K562 (cell line): ENCODE results near the gene TARBP1. TPM values are rescaled to one million over a fixed set of nuclear protein-coding genes. Genes with fewer than 3 reads are reported as not detected.

Experiments
- CEBPB ChIP-seq: fragments of 450-650 bp; IDR thresholded peaks from 2 replicates; pipeline ENCODE4 v1.6.1; 2016; ENCODE audit warnings: missing genetic modification characterization, missing compliant biosample characterization
- CREM ChIP-seq: IDR thresholded peaks from 2 replicates; pipeline ENCODE4 v1.6.1; 2014; ENCODE audit warnings: antibody characterized with exemption, low read depth
- HDGF ChIP-seq: fragments of 450-650 bp; IDR thresholded peaks from 2 replicates; pipeline ENCODE4 v1.6.1; 2016
- HMG20B ChIP-seq: fragments of 250-450 bp; sonication (Bioruptor Pico); IDR thresholded peaks from 2 replicates; pipeline ENCODE4 v1.5.0; 2021; ENCODE audit warnings: mild to moderate bottlenecking
- SMARCA5 ChIP-seq: fragments of 450-650 bp; IDR thresholded peaks from 2 replicates; pipeline ENCODE4 v1.6.1; 2016
- ZNF347 ChIP-seq: fragments of 450-650 bp; formaldehyde crosslinking; IDR thresholded peaks from 2 replicates; pipeline ENCODE4 v1.4.0; 2020; ENCODE audit warnings: low read depth, mild to moderate bottlenecking, moderate library complexity
- ZNF354B ChIP-seq: fragments of 250-450 bp; sonication (Bioruptor Pico); IDR thresholded peaks from 2 replicates; pipeline ENCODE4 v1.4.0; 2020
- ZNF75A ChIP-seq: fragments of 450-650 bp; formaldehyde crosslinking; IDR thresholded peaks from 2 replicates; pipeline ENCODE4 v1.4.0; 2020; ENCODE audit warnings: mild to moderate bottlenecking
- polyA plus RNA-seq, 8 experiments: library from polyadenylated mRNA; depleted of rRNA in 4 of 8; stranded (reverse) in 5 of 8; unstranded in 3 of 8; fragments of >200 nt; fragmentation: Nextera tagmentation in 2 of 8; fragmentation: Illumina TruSeq in 1 of 8; extraction: Ambion mirVana in 2 of 8; extraction: Trizol in 1 of 8; gene quantifications; 2 replicates each; pipeline versions ENCODE4 v1.2.1 to v1.2.3, GENCODE V29; 2011 to 2014; ENCODE audit warnings: inconsistent platforms in 1 of 8, missing spikeins in 1 of 8
- total RNA-seq, 7 experiments: library from RNA; depleted of rRNA in 6 of 7; stranded (reverse); fragments of >200 nt in 6 of 7; fragmentation: Illumina TruSeq in 2 of 7; extraction: Trizol in 2 of 7; gene quantifications; 2 replicates each; pipeline versions ENCODE4 v1.2.1 to v1.2.3, GENCODE V29; 2011 to 2021; ENCODE audit warnings: low replicate concordance in 1 of 7
- TF ChIP-seq, protein P1 (sequence below): fragments of 450-650 bp; IDR thresholded peaks from 2 replicates; pipeline ENCODE4 v1.7.0; 2016; ENCODE audit warnings: borderline replicate concordance
- TF ChIP-seq, protein P2 (sequence below): fragments of 150-350 bp; conservative IDR thresholded peaks from 2 replicates; pipeline ENCODE4 v1.6.1; 2014; ENCODE audit warnings: low read length
- TF ChIP-seq, protein P3 (sequence below): fragments of 250-450 bp; sonication (Bioruptor Pico); IDR thresholded peaks from 2 replicates; pipeline ENCODE4 v1.8.0; 2021; ENCODE audit warnings: borderline replicate concordance, mild to moderate bottlenecking, moderate library complexity; ENCODE audit not compliant: poor library complexity, severe bottlenecking
- TF ChIP-seq, protein P4 (sequence below): sonication (generic); formaldehyde crosslinking; IDR thresholded peaks from 2 replicates; pipeline ENCODE4 v1.8.0; 2023; ENCODE audit warnings: mild to moderate bottlenecking, missing genetic modification reagents
- TF ChIP-seq, protein P5 (sequence below): fragments of 450-650 bp; formaldehyde crosslinking; IDR thresholded peaks from 2 replicates; pipeline ENCODE4 v1.4.0; 2022; ENCODE audit warnings: missing genetic modification characterization
- TF ChIP-seq, protein P6 (sequence below): fragments of 200-800 bp; sonication (Bioruptor generic); IDR thresholded peaks from 2 replicates; pipeline ENCODE4 v1.6.1; 2017; ENCODE audit warnings: missing genetic modification characterization, missing compliant biosample characterization

Gene TARBP1
- total and polyA plus RNA-seq, 9 of the 15 experiments (the other 6 are each of a cell fraction or from before 2014, with no cell fraction given): 8.8 to 48.0 (median 22.9) TPM

DNA sequence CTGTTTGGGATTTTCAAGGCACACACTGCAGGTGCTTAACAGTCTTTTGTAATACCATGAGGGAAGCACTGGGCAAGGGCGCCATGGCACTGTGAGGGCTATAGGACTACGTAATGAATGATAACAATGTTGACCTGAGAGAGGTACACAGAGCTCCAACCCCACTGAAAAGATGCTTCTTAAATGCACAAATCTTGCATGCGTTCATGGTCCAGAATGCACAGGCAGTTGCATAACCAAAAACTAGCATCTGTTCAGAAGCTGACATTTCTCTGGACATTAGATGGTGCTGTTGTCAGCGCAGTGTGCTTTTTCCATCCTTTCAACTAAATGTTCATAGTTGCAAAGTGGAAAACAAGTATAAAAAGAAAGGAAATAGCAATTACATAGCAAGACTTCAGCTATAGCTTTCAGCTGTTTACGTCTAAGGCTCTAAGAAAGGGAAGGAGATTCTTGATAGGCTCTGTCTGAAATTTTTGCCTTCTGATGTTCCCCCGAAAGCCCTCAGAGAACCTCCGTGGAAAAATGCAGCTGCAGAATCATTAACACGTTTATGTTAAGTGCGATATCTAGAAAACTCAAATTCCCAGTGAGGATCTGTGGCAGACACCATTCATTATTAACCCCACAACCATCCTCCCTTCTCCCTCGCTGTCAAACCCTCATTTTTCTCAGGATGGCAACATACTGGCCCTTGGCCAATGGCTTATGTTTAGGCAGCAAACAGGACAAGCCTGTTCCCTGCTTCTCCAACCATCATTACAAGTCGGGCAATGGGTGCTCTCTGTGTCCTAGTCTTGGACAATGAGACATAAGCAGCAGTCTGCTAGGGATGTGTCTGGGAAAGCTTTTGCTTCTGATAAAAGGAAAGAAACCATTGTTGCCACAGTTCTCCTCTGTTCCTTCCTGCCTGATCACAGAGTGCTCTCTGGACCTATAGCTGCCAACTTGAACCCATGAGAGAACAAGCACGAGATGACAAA lies 8.2 kb upstream of the TARBP1 start (continued):
- TF ChIP-seq, protein P1, sequence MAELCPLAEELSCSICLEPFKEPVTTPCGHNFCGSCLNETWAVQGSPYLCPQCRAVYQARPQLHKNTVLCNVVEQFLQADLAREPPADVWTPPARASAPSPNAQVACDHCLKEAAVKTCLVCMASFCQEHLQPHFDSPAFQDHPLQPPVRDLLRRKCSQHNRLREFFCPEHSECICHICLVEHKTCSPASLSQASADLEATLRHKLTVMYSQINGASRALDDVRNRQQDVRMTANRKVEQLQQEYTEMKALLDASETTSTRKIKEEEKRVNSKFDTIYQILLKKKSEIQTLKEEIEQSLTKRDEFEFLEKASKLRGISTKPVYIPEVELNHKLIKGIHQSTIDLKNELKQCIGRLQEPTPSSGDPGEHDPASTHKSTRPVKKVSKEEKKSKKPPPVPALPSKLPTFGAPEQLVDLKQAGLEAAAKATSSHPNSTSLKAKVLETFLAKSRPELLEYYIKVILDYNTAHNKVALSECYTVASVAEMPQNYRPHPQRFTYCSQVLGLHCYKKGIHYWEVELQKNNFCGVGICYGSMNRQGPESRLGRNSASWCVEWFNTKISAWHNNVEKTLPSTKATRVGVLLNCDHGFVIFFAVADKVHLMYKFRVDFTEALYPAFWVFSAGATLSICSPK: no peak
- TF ChIP-seq SMARCA5 (no peak), HDGF (no peak), ZNF354B (CRISPR knock-in tag) (no peak), CREM (no peak), HMG20B (no peak), ZNF347 (CRISPR knock-in tag) (no peak), CEBPB (peak; percentile 96), ZNF75A (no peak)
- TF ChIP-seq, protein P2, sequence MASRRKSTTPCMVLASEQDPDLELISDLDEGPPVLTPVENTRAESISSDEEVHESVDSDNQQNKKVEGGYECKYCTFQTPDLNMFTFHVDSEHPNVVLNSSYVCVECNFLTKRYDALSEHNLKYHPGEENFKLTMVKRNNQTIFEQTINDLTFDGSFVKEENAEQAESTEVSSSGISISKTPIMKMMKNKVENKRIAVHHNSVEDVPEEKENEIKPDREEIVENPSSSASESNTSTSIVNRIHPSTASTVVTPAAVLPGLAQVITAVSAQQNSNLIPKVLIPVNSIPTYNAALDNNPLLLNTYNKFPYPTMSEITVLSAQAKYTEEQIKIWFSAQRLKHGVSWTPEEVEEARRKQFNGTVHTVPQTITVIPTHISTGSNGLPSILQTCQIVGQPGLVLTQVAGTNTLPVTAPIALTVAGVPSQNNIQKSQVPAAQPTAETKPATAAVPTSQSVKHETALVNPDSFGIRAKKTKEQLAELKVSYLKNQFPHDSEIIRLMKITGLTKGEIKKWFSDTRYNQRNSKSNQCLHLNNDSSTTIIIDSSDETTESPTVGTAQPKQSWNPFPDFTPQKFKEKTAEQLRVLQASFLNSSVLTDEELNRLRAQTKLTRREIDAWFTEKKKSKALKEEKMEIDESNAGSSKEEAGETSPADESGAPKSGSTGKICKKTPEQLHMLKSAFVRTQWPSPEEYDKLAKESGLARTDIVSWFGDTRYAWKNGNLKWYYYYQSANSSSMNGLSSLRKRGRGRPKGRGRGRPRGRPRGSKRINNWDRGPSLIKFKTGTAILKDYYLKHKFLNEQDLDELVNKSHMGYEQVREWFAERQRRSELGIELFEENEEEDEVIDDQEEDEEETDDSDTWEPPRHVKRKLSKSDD: no peak
- TF ChIP-seq, protein P3, sequence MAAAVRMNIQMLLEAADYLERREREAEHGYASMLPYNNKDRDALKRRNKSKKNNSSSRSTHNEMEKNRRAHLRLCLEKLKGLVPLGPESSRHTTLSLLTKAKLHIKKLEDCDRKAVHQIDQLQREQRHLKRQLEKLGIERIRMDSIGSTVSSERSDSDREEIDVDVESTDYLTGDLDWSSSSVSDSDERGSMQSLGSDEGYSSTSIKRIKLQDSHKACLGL: no peak
- TF ChIP-seq, protein P4, sequence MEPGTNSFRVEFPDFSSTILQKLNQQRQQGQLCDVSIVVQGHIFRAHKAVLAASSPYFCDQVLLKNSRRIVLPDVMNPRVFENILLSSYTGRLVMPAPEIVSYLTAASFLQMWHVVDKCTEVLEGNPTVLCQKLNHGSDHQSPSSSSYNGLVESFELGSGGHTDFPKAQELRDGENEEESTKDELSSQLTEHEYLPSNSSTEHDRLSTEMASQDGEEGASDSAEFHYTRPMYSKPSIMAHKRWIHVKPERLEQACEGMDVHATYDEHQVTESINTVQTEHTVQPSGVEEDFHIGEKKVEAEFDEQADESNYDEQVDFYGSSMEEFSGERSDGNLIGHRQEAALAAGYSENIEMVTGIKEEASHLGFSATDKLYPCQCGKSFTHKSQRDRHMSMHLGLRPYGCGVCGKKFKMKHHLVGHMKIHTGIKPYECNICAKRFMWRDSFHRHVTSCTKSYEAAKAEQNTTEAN (CRISPR knock-in tag): no peak
- TF ChIP-seq, protein P5, sequence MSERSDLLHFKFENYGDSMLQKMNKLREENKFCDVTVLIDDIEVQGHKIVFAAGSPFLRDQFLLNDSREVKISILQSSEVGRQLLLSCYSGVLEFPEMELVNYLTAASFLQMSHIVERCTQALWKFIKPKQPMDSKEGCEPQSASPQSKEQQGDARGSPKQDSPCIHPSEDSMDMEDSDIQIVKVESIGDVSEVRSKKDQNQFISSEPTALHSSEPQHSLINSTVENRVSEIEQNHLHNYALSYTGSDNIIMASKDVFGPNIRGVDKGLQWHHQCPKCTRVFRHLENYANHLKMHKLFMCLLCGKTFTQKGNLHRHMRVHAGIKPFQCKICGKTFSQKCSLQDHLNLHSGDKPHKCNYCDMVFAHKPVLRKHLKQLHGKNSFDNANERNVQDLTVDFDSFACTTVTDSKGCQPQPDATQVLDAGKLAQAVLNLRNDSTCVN (CRISPR knock-in tag): no peak
- TF ChIP-seq, protein P6, sequence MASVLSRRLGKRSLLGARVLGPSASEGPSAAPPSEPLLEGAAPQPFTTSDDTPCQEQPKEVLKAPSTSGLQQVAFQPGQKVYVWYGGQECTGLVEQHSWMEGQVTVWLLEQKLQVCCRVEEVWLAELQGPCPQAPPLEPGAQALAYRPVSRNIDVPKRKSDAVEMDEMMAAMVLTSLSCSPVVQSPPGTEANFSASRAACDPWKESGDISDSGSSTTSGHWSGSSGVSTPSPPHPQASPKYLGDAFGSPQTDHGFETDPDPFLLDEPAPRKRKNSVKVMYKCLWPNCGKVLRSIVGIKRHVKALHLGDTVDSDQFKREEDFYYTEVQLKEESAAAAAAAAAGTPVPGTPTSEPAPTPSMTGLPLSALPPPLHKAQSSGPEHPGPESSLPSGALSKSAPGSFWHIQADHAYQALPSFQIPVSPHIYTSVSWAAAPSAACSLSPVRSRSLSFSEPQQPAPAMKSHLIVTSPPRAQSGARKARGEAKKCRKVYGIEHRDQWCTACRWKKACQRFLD: no peak
